Measurements from ENCODE around the gene FKBP10.

FKBP10 gene

DNA sequence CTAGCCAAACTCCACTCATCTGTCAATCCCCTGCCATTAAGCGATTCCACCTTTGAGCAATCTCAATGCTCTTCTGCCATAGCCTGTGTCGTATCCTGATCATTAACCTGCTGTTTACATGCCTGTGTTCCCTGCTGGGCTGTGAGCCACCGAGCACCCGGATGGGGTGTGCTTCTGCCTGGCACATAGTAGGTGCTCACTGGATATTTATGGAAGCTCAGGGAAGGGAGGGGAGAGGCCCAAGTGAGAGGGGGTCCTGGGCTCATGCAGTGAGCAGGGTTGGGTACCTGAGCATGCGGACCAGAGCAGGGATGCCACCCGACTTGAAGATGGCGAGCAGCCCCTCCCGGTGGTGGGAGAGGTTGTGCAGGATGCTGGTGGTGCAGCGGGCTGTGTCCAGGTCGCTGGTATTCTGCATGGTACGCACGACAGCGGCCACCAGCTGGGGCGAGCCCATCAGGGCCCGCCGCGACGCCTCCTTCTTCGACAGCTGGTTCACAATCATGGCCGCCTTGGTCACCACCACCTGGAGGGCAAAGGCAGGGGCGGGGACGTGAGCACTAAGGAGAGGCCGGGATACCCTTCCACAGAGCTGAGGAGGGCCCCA, 44.0 kb upstream of the FKBP10 start:
- H3K4me3 ChIP-seq (IDR thresholded peaks at IDR 0.05; ENCODE audit: insufficient read depth, low read depth, low read length): no peak overlapping the region
- H3K4me1 ChIP-seq (ENCODE audit: low read depth, poor library complexity, severe bottlenecking): no peaks in the 10 kb centered on the region
- TF ChIP-seq, protein P1, sequence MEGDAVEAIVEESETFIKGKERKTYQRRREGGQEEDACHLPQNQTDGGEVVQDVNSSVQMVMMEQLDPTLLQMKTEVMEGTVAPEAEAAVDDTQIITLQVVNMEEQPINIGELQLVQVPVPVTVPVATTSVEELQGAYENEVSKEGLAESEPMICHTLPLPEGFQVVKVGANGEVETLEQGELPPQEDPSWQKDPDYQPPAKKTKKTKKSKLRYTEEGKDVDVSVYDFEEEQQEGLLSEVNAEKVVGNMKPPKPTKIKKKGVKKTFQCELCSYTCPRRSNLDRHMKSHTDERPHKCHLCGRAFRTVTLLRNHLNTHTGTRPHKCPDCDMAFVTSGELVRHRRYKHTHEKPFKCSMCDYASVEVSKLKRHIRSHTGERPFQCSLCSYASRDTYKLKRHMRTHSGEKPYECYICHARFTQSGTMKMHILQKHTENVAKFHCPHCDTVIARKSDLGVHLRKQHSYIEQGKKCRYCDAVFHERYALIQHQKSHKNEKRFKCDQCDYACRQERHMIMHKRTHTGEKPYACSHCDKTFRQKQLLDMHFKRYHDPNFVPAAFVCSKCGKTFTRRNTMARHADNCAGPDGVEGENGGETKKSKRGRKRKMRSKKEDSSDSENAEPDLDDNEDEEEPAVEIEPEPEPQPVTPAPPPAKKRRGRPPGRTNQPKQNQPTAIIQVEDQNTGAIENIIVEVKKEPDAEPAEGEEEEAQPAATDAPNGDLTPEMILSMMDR (conservative IDR thresholded peaks at IDR 0.05; ENCODE audit: low read depth, low read length): no peak
- H3K27ac ChIP-seq: no peak overlapping the region
- H2AFZ ChIP-seq (ENCODE audit: low read depth): no peak overlapping the region
- H3K36me3 ChIP-seq (ENCODE audit: insufficient read depth): no peaks in the 10 kb centered on the region
- H3K9ac ChIP-seq: no peak overlapping the region
- H3K4me2 ChIP-seq: no peak overlapping the region
- no peaks in the 10 kb centered on the region for H3K79me2 ChIP-seq (ENCODE audit: insufficient read depth, low read depth)
- H4K20me1 ChIP-seq (ENCODE audit: insufficient read depth): no peaks in the 10 kb centered on the region
- no peaks in the 10 kb centered on the region for H3K27me3 ChIP-seq (ENCODE audit: insufficient read depth, low read depth)

DNA sequence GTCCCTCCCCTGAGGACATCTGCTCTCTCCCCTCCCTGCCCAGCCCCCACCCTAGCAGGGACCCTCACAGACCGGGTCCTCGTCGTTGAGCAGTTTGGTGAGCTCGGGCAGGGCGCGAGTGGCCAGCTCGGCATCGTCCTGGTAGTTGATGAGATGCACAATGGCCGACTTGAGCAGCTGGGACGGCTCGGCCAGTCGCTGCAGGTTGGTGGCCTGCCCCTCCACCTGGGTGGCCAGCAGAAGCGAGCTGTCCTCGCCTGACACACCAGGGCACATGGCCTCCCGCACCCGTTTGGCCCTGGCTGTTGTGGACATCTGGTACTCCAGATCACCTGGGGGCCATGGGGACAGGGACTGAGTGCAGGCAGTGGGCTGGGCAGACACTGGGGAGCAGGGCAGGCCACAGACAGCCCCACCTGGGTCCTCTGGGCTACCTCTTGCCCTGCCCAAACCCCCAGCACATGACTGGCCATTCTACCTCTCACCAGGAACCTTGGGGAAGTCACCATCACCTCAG, 43.4 kb upstream of the FKBP10 start:
- Histone ChIP-seq H3K9ac (no peak overlapping the region), H3K4me3 (IDR thresholded peaks at IDR 0.05; ENCODE audit: insufficient read depth, low read depth, low read length) (no peak overlapping the region), H3K4me2 (no peak overlapping the region), H3K36me3 (ENCODE audit: insufficient read depth) (no peaks in the 10 kb centered on the region), H3K27me3 (ENCODE audit: insufficient read depth, low read depth) (no peaks in the 10 kb centered on the region), H3K4me1 (ENCODE audit: low read depth, poor library complexity, severe bottlenecking) (peaks cover 3% of the 10 kb centered on the region), H3K79me2 (ENCODE audit: insufficient read depth, low read depth) (peaks cover 2% of the 10 kb centered on the region; the same call in 1 of the 2 replicates), H2AFZ (ENCODE audit: low read depth) (no peak overlapping the region), H3K27ac (no peak overlapping the region), H4K20me1 (ENCODE audit: insufficient read depth) (no peaks in the 10 kb centered on the region)
- TF ChIP-seq, protein P1 (conservative IDR thresholded peaks at IDR 0.05; ENCODE audit: low read depth, low read length): no peak

DNA sequence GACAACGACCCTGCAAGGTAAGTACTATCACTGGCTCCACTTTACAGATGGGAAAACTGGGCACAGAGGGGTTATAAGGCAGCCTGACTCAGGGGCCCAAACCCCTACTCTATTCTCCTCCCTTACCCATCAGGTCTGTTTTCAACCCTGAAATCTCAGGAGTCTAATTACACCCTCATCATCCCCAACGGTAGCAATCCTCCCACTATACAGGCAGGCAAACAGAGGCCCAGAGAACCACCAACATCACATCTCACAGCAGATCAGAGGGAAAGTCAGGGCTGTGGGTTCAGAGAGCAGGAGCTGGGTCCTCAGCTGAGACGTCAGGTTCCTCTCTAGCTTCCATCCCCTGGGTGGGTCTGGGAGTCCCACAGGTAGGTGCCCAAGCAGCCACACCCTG, 42.8 kb upstream of the FKBP10 start:
- Histone ChIP-seq H3K27me3 (ENCODE audit: insufficient read depth, low read depth) (no peaks in the 10 kb centered on the region), H3K36me3 (ENCODE audit: insufficient read depth) (no peaks in the 10 kb centered on the region), H3K4me2 (no peak overlapping the region), H3K4me3 (IDR thresholded peaks at IDR 0.05; ENCODE audit: insufficient read depth, low read depth, low read length) (no peak overlapping the region), H2AFZ (ENCODE audit: low read depth) (no peak overlapping the region), H3K27ac (no peak overlapping the region), H4K20me1 (ENCODE audit: insufficient read depth) (no peaks in the 10 kb centered on the region), H3K9ac (no peak overlapping the region), H3K79me2 (ENCODE audit: insufficient read depth, low read depth) (peaks cover 7% of the 10 kb centered on the region; the same call in 1 of the 2 replicates), H3K4me1 (ENCODE audit: low read depth, poor library complexity, severe bottlenecking) (peaks cover 9% of the 10 kb centered on the region)
- TF ChIP-seq, protein P1 (conservative IDR thresholded peaks at IDR 0.05; ENCODE audit: low read depth, low read length): no peak

DNA sequence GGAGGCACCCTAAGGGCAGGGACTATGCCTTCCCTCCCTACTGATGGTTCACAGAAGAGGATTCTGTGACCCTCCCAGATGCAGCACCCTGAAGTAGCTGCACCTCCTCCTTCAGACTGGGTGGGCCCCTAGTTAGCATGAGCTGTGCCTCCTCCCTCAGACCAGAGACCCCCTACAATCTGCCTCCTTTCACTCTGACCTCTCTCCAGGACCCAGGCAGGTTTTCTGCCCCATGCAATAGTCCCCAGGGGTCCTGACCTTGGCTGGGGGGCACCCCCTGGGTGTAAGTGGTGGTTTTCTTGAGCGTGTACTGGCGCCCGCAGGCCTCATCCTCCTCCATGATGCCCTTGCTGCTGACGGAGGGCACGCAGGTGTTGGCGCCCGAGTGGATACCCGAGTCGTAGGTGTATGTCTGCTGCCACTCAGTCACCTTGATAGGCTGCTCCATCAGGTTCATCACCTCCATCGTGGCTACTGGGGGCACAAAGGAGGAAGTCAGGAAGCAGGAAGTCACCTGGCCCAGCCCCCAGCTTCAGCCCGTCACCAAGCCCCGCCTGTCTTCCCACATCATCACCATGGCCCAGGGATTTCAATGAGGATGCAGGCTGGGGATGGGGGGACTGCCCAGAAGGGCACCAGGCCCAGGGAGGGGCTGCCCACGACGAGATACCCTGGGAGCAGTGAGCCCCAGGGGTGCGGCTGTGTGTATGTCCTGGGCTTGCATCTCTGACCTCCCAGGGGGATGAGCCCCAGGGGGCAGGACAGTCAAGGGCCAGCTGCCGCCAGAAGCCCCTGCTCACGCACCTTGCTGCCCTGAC, 41.2 kb upstream of the FKBP10 start:
- Histone ChIP-seq H3K27me3 (ENCODE audit: insufficient read depth, low read depth) (no peaks in the 10 kb centered on the region), H3K9ac (no peak overlapping the region), H3K79me2 (ENCODE audit: insufficient read depth, low read depth) (peaks cover 7% of the 10 kb centered on the region; the same call in 1 of the 2 replicates), H3K4me3 (IDR thresholded peaks at IDR 0.05; ENCODE audit: insufficient read depth, low read depth, low read length) (no peak overlapping the region), H2AFZ (ENCODE audit: low read depth) (no peak overlapping the region), H3K4me2 (no peak overlapping the region), H3K4me1 (ENCODE audit: low read depth, poor library complexity, severe bottlenecking) (peaks cover 14% of the 10 kb centered on the region), H4K20me1 (ENCODE audit: insufficient read depth) (no peaks in the 10 kb centered on the region), H3K36me3 (ENCODE audit: insufficient read depth) (no peaks in the 10 kb centered on the region), H3K27ac (no peak overlapping the region)
- TF ChIP-seq, protein P1 (conservative IDR thresholded peaks at IDR 0.05; ENCODE audit: low read depth, low read length): no peak
